GM18511 (cell line): ENCODE measurements around the gene ASF1A.

ENCODE experiments used
- ATAC-seq: cut with Tn5 transposase; IDR thresholded peaks from one replicate; pipeline ENCODE4 v1.9.1; 2021; ENCODE audit warnings: mild to moderate bottlenecking, moderate library complexity; ENCODE audit not compliant: unreplicated experiment

Gene ASF1A

GRCh38 chr6:118912646-118913045 lies 18.7 kb downstream of the ASF1A start:
- no peak for ATAC-seq

- no peak for ATAC-seq
Observed at GRCh38 chr6:118913161-118913560, 19.2 kb downstream of the ASF1A start.

DNA sequence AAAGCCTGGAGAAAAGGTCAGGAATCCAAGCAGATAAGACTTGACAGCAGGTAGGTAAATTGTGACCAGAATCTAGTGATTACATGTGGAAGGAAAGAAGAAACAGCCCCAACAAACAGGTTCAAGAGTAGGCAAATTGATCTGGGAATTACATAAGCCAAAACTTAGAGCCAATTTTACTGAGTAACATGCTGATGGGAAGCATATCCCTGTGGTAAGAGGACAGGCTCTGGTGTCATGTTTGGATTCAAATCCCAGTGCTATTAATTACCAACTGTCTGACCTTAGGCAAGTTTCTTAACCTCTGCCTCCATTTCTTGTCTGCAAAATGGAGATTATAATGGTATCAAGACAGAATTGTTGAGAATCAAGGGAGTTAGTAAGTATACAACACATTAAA lies 20.6 kb downstream of the ASF1A start:
- ATAC-seq: no peak

DNA sequence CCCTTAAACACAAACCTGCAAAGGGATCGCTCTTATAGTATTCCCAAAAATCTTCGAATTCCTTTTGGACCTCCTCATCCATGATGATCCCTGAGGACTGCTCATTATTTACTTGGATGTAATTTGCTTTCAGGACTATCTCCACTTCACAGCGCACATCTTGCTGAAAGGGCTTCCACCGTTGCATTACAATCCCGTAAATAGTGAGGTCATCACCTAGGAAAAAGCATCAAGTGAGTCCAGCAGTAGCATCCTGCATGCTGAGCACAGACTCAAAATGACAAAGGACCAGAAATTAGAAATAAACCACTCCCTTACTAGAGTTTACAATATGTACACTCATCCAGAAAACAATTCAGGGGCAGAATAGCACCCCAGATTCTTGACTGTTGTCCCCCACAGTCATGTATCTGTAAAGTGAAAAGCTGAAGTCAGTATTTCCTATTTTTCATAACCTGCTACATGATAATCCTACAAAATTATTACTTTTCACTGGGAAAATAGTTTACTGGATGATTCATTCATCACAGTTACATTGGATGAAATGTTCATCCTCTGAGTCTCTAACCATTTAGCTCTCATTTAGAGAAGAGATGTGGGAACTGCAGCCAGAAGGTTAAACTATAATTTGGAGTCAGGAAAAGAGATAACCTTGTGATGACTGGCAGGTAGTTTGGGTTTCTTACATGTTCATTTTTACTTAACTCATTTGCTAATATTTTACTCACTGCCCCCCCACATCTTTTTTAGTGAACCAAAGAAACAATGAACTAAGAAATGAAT lies 23.8 kb downstream of the ASF1A start:
- ATAC-seq: no peak

- ATAC-seq: no peak
Observed at GRCh38 chr6:118918329-118918725, 24.4 kb downstream of the ASF1A start.

DNA sequence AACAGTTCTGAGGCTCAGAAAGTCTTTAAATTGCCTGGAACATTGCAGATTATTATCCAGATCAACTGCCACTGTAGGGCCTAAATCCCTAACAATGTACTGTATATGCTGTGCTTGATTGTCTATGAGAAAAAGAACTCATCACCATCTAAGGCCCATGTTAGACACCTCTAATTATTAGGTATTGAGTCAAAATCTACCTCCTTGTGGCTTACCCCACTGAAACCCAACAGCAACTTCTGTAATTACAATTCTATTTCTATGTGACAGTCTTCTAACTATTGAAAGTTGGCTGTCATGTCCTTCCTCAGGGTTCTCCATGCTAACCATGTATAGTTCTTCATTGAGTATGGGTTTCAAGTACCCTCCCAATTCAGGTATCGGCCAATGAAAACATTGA lies 27.1 kb downstream of the ASF1A start:
- no peak for ATAC-seq

DNA sequence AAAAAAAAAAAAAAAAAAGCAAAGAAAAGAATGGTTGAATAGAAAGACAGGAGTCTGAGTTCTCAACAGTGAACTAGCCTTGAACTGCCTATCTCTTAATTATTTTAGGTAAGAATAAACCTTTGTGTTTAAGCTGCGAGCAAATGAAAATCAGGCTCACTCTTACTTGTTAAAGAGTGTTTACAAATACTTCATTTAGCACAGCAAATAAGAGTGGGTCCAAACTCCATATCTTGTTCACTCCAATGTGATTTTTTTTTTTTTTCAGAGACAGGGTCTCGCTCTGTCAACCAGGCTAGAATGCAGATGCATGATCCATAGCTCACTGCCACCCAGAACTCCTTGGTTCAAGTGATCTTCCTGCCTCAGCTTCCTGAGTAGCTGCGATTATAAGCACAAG lies 29.1 kb downstream of the ASF1A start:
- ATAC-seq: no peak

DNA sequence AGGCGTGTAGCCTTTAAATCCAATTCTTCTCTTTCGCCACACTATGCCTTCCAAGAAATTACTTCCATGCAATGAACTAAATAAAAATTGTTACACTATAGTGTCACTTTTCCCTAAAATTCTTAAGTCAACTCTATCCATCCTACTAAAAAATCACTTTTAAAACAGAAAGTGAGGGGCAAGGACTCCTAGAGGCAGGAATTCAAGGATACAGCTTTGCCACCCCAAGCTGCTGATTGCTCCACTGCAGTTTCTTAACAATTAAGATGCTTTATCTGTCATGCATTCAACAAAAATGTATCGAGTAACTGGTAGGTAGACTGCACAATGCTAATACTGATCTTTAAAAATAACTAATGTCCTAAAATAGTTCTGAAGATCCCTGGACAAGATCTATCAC lies 36.7 kb downstream of the ASF1A start:
- no peak for ATAC-seq

DNA sequence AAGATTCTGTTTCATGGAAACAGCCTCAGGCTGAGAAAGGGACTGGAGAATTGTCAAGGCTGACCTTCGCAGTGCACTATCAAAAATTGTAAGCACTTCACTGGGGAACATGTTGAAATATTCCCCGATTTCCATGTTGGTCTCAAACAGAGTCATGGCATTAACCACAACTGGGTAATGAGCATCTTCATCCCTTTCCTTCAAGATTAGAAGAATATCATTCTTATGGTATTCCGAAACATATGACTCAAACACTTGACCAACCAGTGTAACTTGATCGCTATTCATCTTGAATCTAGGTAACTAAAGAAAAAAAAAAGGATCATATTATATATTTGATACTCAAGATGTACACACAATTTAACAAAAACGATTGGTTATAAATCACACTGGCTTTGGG lies 37.5 kb downstream of the ASF1A start:
- no peak for ATAC-seq

- ATAC-seq: no peak
Observed at GRCh38 chr6:118932421-118932820, 38.5 kb downstream of the ASF1A start.

- ATAC-seq: peak; percentile 1
Observed at GRCh38 chr6:118933855-118934460, 40.0 kb downstream of the ASF1A start.

DNA sequence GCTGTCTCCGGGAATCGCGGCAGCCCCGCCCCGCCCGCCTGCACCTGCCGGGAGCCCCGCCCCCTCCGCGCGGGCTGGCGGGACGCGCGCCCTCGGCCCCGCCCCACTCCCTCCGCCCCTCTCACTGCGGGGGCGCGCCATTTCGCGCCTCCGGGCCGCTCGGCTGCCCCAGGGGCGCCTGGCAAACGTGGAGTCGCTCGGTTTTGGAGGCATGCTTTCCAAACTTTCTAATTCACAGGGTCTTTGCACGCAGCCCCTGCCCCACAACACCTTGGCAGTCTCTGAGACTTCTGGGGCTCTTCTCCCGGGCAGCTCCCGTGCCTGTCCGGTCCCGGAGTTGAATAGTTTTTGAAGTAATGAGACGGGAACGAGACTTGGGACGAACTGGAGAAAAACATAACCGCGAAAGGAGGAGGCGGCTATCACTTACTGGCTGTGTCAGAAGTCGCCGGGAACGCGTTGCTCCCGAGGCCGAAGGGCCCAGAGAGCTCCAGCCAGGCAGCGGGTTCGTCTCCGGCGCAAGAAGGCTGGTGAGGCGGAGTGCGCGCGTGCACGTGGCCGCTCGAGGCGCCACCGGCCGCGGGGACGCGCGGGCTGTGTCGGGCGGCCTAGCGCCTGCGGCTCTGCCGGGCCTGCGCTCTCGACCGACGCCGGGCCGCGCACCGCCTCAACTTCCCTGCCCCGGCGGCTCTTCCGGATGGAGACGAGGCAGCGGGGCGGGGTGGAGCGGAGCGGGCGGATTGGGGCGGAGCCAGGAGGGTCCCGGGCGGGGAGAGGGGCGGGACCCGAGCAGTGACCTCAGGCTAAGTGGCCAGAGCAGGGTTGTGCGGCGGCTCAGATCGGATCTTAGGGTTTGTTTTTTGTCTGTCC lies 40.7 kb downstream of the ASF1A start, which contains the start of gene MCM9:
TSS of gene MCM9 (minus strand) at position 699 of the 870 bp plus-strand sequence. CDS start 3,436 bp downstream, outside the sequence.
- peak; percentile 94 for ATAC-seq

DNA sequence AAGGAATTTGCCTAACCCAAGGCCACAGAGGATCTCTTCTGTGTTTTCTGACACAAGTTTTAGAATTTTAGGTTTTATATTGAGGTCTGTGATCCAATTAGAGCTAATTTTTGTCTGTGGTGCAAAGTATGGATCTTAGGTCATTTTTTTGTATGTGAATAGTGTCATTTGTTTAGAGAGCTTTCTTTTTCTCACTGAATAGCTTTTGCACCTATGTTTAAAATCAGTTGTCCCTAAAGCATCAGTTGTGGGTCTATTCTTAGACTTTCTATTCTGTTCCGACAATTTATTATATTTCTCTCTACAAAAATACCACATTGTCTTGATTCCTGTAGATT lies 41.3 kb downstream of the ASF1A start:
- ATAC-seq: peak; percentile 10

DNA sequence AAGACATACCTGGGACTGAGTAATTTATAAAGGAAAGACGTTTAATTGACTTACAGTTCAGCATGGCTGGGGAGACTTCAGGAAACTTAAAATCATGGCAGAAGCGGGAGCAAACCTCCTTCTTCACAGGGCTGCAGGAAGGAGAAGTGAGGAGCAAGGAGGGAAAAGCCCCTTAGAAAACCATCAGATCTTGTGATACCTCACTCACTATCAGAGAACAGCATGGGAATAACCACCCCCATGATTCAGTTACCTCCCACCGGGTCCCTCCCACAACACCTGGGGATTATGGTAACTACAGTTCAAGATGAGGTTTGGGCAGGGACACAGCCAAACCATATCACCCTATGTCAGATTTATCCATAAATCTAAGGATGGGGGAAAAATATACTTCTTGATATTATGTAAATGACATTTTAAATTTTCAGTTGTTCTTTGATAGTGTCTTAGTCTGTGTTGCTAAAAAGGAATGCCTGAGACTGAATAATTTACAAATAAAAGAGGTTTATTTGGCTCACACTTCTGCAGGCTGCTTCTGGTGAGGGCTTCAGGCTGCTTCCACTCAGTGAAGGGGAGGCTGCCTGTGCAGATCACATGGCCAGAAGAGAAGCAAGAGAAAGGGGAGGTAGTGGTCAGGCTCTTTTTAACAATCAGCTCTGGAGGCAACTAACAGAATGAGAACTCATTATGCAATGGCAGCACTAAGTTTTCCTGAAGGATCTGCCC lies 42.2 kb downstream of the ASF1A start:
- ATAC-seq: no peak

DNA sequence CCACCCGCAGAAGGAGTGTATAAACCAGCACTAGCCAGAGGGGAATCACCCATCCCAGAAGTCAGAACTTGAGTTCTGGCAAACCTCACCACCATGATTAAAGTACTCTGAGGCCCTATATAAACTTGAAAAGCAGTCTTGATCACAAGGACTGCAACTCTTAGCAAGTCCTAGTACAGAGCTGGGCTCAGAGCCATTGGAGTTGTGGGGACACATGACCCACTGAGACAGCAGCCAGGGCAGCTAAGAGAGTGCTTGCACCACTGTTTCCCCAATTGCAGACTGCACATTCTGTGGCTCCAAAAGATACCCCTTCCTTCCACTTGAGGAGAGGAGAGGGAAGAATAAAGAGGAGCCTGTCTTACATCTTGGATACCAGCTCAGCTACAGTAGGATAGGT lies 45.7 kb downstream of the ASF1A start:
- ATAC-seq: no peak

- no peak for ATAC-seq
Observed at GRCh38 chr6:118940770-118941169, 46.8 kb downstream of the ASF1A start.

DNA sequence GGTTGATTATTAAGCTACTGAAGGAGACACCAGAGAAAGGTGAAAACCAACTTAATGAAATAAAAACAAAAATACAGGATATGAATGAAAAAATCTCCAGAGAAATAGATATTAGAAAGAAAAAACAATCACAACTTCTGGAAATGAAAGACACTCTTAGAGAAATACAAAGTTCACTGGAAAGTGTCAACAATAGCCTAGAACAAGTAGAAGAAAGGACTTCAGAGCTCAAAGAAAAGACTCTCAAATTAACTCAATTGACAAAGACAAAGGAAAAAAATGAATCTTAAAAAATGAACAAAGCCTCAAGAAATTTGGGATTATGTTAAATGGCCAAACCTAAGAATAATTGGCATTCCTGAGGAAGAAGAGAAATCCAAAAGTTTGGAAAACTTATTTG lies 51.3 kb downstream of the ASF1A start:
- ATAC-seq: no peak

DNA sequence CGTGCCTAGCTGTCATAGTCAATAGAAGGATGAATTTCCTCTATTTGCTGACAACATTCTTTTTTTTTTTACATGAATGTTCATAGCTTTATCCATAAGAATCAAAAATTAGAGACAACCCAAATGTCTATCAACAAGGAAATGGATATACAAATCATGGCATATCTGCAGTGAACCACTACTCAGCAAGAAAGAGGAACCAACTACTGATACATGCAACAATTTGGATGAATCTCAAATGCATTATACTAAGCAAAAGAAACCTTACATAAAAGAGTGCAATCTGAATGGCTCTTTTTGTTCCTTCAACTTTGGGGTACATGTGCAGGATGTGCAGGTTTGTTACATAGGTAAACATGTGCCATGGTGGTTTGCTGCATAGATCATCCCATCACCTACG lies 58.7 kb downstream of the ASF1A start:
- ATAC-seq: no peak

DNA sequence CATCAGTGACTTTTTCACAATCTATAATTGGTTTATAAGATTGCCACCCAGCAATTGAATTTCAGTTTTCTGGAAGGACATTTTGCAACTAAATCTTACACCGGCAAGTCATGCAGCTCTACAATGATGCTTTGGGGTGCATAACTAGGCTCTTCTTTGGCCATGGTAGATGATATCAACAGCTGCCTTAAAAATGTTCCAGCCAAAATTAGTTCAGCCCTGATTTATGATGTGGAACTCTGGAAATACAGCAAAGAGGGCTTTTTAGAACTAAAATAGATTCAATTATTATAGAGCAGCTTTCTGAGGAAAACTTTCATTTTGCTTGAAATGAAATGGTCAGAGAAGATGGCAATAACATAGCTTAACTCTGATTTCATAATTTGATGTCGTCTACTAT lies 59.4 kb downstream of the ASF1A start:
- ATAC-seq: no peak
